ENCODE results near the gene TMEM40.

DNA sequence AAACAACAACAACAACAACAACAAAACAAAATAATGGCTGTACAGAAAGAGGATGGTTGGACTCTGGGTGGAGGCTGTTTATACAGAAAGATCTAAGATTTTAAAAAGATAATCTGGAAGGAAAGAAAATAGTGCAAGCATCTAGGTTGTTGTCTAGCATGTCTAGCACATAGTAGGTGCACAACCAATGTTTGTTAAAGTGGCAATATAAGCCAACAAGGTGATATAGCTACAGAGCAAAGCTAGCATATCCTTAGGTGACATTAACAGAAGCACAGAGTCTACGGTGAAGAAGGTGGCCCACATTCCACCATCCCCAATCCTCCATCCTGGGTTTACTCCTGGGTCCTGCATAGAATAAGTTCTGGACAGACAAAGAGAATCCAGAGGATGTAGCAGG is 4.7 kb downstream of the TMEM40 start:
- TF ChIP-seq, protein P1, sequence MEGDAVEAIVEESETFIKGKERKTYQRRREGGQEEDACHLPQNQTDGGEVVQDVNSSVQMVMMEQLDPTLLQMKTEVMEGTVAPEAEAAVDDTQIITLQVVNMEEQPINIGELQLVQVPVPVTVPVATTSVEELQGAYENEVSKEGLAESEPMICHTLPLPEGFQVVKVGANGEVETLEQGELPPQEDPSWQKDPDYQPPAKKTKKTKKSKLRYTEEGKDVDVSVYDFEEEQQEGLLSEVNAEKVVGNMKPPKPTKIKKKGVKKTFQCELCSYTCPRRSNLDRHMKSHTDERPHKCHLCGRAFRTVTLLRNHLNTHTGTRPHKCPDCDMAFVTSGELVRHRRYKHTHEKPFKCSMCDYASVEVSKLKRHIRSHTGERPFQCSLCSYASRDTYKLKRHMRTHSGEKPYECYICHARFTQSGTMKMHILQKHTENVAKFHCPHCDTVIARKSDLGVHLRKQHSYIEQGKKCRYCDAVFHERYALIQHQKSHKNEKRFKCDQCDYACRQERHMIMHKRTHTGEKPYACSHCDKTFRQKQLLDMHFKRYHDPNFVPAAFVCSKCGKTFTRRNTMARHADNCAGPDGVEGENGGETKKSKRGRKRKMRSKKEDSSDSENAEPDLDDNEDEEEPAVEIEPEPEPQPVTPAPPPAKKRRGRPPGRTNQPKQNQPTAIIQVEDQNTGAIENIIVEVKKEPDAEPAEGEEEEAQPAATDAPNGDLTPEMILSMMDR (IDR thresholded peaks at IDR 0.05) = no peak
- no peak for TF ChIP-seq POLR2AphosphoS5 (IDR thresholded peaks at IDR 0.05)
- no peak for TF ChIP-seq EP300 (IDR thresholded peaks at IDR 0.05)

Data from suprapubic skin (tissue), 4 donors.